ENCODE results near the gene LMCD1. TPM values are rescaled to one million over a fixed set of nuclear protein-coding genes. Genes with fewer than 3 reads are reported as not detected.

Gene LMCD1
- total and polyA plus RNA-seq, 2 donors: 7.8 to 34.7 TPM

DNA sequence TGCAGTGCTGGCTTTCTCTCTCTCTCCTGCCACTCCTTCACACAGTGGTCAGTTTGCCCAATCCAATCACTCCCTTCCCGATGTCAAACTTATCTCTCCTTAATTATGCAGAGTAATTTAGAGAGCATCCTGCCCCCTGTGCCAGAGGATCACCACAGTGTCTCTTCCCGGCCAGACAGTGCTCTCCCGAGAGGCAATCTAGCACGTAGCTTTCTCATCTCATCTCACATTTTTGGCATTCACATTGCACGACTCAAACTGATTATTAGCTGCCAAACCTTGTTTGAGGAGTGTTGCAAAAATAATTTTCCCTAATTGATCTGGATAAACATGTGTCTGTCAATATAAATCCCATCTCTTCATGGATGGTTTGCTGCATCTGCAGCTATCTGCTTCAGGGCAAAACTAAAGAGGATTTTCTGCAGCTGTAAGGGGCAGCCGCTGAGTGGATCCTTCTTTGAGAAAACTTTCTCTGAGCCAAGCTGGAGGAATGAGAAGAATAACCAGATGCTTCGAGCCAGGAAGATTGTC, 105.1 kb downstream of the LMCD1 start:
- WGBS: 92% methylated on average over 7 of the region's 7 CpGs
- H3K4me3 ChIP-seq (ENCODE audit: low read length in 2 of 2): no peak overlapping the region
- H3K27ac ChIP-seq (ENCODE audit: low read depth in 1 of 2, low read length in 1 of 2): no peak overlapping the region
- H3K9me3 ChIP-seq (ENCODE audit: control insufficient read depth in 2 of 2, insufficient read depth in 1 of 2, low read length in 1 of 2): no peaks in the 10 kb centered on the region
- DNase-seq (ENCODE audit: low read depth in 6 of 9, low spot score in 9 of 9): no peak
- no peaks in the 10 kb centered on the region for H3K27me3 ChIP-seq (ENCODE audit: control insufficient read depth in 2 of 2, insufficient read depth in 1 of 2, low read length in 1 of 2)
- H3K4me1 ChIP-seq (ENCODE audit: control insufficient read depth in 2 of 2, insufficient read depth in 2 of 2, low read length in 2 of 2): peaks cover 0 to 3% of the 10 kb centered on the region in 2 donors
- no peaks in the 10 kb centered on the region for H3K36me3 ChIP-seq (ENCODE audit: control insufficient read depth in 2 of 2, insufficient read depth in 2 of 2, low read length in 1 of 2)

DNA sequence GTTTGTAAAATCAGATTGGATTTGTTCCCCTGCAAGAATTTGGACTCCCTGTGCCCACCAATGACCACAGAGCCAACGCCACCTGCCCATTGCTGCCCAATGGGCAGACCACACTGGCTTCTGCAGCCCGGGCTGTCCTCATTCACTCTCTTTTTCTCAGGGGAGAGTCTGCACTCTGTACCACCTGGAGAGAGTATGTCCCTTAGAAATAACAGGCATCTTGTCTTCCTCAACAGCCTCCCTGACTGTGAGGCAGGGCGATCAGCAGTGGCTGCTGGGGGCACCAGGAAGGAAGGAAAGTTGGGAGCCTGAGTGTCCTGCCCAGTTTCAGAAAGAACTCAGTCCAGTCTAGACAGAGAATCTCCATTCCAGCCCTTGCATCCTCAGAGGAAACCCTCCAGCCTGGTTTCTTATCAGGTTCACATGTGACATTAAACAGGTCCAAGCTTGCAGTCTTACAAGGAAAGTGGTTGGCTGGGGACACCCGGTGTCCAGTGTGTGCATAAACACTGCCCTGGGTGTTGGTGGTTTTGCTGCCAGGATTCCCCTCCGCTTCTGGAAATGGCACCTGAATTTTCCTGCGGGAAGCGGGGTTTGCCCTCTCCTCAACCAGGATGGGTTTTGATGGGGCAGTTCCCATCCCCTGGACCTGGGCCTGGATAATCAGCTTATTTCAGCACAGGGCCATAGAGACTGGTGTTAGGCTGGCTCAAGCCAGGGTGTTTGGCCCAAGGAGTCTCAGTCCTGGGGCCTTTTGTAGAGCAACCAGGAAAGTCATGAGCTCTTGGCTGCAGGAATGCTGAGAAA, 105.8 kb downstream of the LMCD1 start:
- DNase-seq (ENCODE audit: low read depth in 6 of 9, low spot score in 9 of 9): peak in 1 of 9 donors; percentile 20

DNA sequence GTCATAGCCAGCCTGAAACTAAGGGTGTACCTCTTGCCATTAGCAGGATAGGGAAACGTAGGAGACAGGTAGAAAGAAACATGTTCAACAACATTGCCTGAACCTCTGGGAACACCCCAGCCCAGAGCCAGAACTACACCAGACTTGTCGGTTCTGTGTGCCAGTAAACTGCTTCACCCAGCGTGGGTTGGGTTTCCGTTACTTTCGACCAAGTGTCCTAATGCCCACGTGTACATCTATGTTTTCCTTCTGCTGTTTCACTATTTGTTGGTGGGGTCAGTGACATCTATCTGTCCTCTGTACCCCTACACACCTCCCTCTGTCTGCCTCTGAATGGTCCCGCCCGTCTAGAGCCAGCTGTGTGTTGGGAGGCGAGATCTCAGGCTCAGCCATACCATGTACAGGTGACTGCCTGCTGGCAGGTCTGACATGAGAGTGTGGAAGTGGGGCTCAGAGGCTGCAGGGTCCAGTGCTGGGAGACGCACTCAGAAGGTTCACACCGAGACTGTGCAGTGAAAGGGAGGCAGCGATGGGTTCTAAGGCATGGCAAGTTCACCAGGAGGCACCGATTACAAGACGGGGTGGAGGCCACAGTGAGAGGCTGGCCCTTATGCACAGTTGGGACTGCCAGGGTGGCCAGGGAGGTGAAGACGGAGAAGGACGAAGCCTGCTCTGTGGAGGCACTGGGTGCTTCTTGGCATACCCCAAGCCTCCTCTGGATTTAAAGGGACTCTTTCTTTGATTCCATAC, 106.6 kb downstream of the LMCD1 start:
- no peaks in the 10 kb centered on the region for H3K36me3 ChIP-seq (ENCODE audit: control insufficient read depth in 2 of 2, insufficient read depth in 2 of 2, low read length in 1 of 2)
- WGBS: 94% methylated on average over 16 of the region's 16 CpGs
- no peak overlapping the region for H3K4me3 ChIP-seq (ENCODE audit: low read length in 2 of 2)
- H3K9me3 ChIP-seq (ENCODE audit: control insufficient read depth in 2 of 2, insufficient read depth in 1 of 2, low read length in 1 of 2): no peaks in the 10 kb centered on the region
- no peak for DNase-seq (ENCODE audit: low read depth in 6 of 9, low spot score in 9 of 9)
- H3K27ac ChIP-seq (ENCODE audit: low read depth in 1 of 2, low read length in 1 of 2): no peak overlapping the region
- H3K4me1 ChIP-seq (ENCODE audit: control insufficient read depth in 2 of 2, insufficient read depth in 2 of 2, low read length in 2 of 2): peaks cover 0 to 3% of the 10 kb centered on the region in 2 donors
- H3K27me3 ChIP-seq (ENCODE audit: control insufficient read depth in 2 of 2, insufficient read depth in 1 of 2, low read length in 1 of 2): no peaks in the 10 kb centered on the region

More for the DNA sequence above, 105.8 kb downstream of the LMCD1 start:
- Histone ChIP-seq H3K4me3 (ENCODE audit: low read length in 2 of 2) (no peak overlapping the region), H3K27me3 (ENCODE audit: control insufficient read depth in 2 of 2, insufficient read depth in 1 of 2, low read length in 1 of 2) (no peaks in the 10 kb centered on the region), H3K9me3 (ENCODE audit: control insufficient read depth in 2 of 2, insufficient read depth in 1 of 2, low read length in 1 of 2) (no peaks in the 10 kb centered on the region), H3K4me1 (ENCODE audit: control insufficient read depth in 2 of 2, insufficient read depth in 2 of 2, low read length in 2 of 2) (peaks cover 0 to 3% of the 10 kb centered on the region in 2 donors), H3K36me3 (ENCODE audit: control insufficient read depth in 2 of 2, insufficient read depth in 2 of 2, low read length in 1 of 2) (no peaks in the 10 kb centered on the region), H3K27ac (ENCODE audit: low read depth in 1 of 2, low read length in 1 of 2) (no peak overlapping the region)
- WGBS: 87% methylated on average over 7 of the region's 7 CpGs

DNA sequence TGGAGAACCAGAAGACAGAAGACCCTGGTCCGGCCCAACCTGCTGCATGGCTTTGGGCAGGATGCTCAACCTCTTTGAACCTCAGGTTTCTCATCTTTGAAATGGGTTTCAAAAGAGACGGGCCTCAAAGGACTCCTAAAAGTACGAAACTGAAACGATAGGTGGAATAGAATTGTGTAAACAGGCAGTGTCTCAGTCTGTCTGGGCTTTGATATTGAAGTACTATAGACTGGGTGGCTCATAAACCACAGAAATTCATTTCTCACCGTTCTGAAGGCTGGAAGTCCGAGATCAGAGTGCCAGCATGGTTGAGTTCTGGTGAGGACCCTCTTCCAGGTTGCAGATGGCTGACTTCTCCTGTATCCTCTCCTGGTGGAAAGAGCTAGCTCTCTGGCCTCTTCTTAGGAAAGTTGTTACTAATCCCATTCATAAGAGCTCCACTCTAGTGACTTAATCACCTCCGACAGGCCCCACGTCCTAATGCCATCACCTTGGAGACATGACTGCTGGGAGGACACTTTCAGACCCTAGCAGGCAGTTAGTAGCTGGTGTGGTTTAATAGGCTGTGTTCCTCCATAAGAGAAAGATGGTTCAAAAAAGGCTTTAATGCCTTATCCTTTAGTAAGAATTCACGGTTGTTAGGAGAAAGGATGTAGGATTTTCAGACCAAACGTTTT, 107.3 kb downstream of the LMCD1 start:
- DNase-seq (ENCODE audit: low read depth in 6 of 9, low spot score in 9 of 9): no peak
- no peaks in the 10 kb centered on the region for H3K9me3 ChIP-seq (ENCODE audit: control insufficient read depth in 2 of 2, insufficient read depth in 1 of 2, low read length in 1 of 2)
- H3K27ac ChIP-seq (ENCODE audit: low read depth in 1 of 2, low read length in 1 of 2): no peak overlapping the region
- WGBS: 81% methylated on average over 10 of the region's 10 CpGs
- H3K27me3 ChIP-seq (ENCODE audit: control insufficient read depth in 2 of 2, insufficient read depth in 1 of 2, low read length in 1 of 2): no peaks in the 10 kb centered on the region
- H3K4me1 ChIP-seq (ENCODE audit: control insufficient read depth in 2 of 2, insufficient read depth in 2 of 2, low read length in 2 of 2): peaks cover 0 to 3% of the 10 kb centered on the region in 2 donors
- no peaks in the 10 kb centered on the region for H3K36me3 ChIP-seq (ENCODE audit: control insufficient read depth in 2 of 2, insufficient read depth in 2 of 2, low read length in 1 of 2)
- no peak overlapping the region for H3K4me3 ChIP-seq (ENCODE audit: low read length in 2 of 2)

DNA sequence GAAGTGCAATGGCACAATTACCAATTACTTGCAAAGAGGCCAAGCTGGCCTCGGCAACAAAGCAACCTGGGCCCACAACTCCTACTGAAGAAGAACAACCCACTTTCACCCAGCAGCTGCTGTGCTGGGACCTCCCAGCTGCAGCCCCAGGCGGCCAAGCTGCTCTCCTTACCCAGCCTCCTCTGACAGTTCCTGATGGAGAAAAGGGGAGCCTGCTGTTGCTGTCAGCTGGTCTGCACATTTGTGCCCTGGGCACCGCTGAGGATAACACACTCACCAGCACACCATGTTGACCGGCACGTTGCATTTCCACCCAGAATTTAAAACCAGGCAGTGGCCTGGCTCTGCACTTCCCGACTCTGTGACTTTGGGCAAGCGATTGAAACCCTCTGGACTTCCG, 109.3 kb downstream of the LMCD1 start:
- 96% methylated on average over 8 of the region's 8 CpGs for WGBS

DNA sequence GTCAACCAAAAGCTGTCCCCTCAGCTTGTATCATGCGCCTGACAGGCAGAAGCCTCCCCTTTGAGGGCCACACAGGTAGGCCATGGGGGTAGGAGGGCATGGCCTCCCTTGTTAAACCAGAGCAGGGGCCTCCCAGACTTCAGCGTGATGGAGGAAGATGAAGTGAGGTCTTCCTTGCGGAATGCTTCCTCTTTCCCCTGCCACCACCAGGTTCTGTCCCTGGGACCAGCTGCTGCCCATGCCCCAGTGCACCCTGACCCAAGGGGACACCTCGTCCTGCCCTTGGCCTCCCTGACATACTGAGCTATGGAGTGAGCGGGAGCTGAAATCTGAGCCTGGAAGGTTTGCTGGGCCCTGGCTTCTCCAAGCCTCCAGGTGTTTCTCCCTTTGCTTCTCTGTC, 116.3 kb downstream of the LMCD1 start:
- Histone ChIP-seq H3K36me3 (ENCODE audit: control insufficient read depth in 2 of 2, insufficient read depth in 2 of 2, low read length in 1 of 2) (no peaks in the 10 kb centered on the region), H3K4me3 (ENCODE audit: low read length in 2 of 2) (no peak overlapping the region), H3K9me3 (ENCODE audit: control insufficient read depth in 2 of 2, insufficient read depth in 1 of 2, low read length in 1 of 2) (peaks cover 0 to 11% of the 10 kb centered on the region in 2 donors), H3K27ac (ENCODE audit: low read depth in 1 of 2, low read length in 1 of 2) (no peak overlapping the region), H3K27me3 (ENCODE audit: control insufficient read depth in 2 of 2, insufficient read depth in 1 of 2, low read length in 1 of 2) (no peaks in the 10 kb centered on the region), H3K4me1 (ENCODE audit: control insufficient read depth in 2 of 2, insufficient read depth in 2 of 2, low read length in 2 of 2) (no peaks in the 10 kb centered on the region)
- 95% methylated on average over 5 of the region's 5 CpGs for WGBS
- no peak for DNase-seq (ENCODE audit: low read depth in 6 of 9, low spot score in 9 of 9)

More for the DNA sequence above, 109.3 kb downstream of the LMCD1 start:
- Histone ChIP-seq H3K4me3 (ENCODE audit: low read length in 2 of 2) (no peak overlapping the region), H3K27ac (ENCODE audit: low read depth in 1 of 2, low read length in 1 of 2) (no peak overlapping the region), H3K36me3 (ENCODE audit: control insufficient read depth in 2 of 2, insufficient read depth in 2 of 2, low read length in 1 of 2) (no peaks in the 10 kb centered on the region), H3K27me3 (ENCODE audit: control insufficient read depth in 2 of 2, insufficient read depth in 1 of 2, low read length in 1 of 2) (no peaks in the 10 kb centered on the region), H3K9me3 (ENCODE audit: control insufficient read depth in 2 of 2, insufficient read depth in 1 of 2, low read length in 1 of 2) (no peaks in the 10 kb centered on the region), H3K4me1 (ENCODE audit: control insufficient read depth in 2 of 2, insufficient read depth in 2 of 2, low read length in 2 of 2) (peaks cover 0 to 3% of the 10 kb centered on the region in 2 donors)
- no peak for DNase-seq (ENCODE audit: low read depth in 6 of 9, low spot score in 9 of 9)

DNA sequence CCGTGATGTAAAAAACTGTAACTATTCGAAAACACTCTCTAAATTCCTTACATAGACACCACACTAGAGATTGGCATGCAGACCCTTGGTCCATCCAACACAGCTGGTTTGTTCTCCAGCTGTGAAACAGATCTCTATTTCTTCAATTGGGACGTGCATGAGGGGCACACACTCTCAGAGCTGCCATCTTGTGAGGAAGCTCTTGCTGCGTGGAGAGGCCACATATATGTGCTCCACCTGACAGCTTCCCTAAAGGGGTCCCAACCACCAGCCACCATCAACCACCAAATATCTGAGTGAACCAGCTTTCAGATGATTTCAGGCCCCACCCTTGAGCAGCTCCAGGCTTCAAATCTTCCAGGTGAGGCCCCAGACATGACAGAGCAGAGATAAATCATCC, 117.3 kb downstream of the LMCD1 start:
- no peak for DNase-seq (ENCODE audit: low read depth in 6 of 9, low spot score in 9 of 9)
- 94% methylated on average over 4 of the region's 4 CpGs for WGBS
- Histone ChIP-seq H3K36me3 (ENCODE audit: control insufficient read depth in 2 of 2, insufficient read depth in 2 of 2, low read length in 1 of 2) (no peaks in the 10 kb centered on the region), H3K27me3 (ENCODE audit: control insufficient read depth in 2 of 2, insufficient read depth in 1 of 2, low read length in 1 of 2) (peaks cover 0 to 4% of the 10 kb centered on the region in 2 donors), H3K9me3 (ENCODE audit: control insufficient read depth in 2 of 2, insufficient read depth in 1 of 2, low read length in 1 of 2) (peaks cover 0 to 11% of the 10 kb centered on the region in 2 donors), H3K4me1 (ENCODE audit: control insufficient read depth in 2 of 2, insufficient read depth in 2 of 2, low read length in 2 of 2) (no peaks in the 10 kb centered on the region), H3K4me3 (ENCODE audit: low read length in 2 of 2) (no peak overlapping the region), H3K27ac (ENCODE audit: low read depth in 1 of 2, low read length in 1 of 2) (no peak overlapping the region)

DNA sequence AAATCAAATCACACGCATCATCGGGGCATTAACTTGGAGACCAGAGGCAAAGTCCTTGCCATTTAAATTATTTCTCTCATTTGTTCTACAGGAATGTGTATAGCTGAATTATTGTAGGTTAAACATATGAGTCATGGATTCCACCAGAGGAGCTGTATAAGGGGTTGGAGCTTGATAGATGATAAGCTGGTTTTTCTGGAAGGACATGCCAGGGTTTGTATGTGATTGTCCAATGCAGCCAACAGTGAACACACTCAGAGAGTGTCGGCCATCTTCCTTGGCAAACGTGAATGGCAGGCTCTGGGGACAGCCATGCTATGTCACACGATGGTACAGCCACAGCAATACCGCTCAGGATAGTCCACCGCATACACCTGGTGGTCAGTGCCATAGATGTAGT, 117.9 kb downstream of the LMCD1 start:
- Histone ChIP-seq H3K4me3 (ENCODE audit: low read length in 2 of 2) (no peak overlapping the region), H3K9me3 (ENCODE audit: control insufficient read depth in 2 of 2, insufficient read depth in 1 of 2, low read length in 1 of 2) (peaks cover 0 to 11% of the 10 kb centered on the region in 2 donors), H3K27ac (ENCODE audit: low read depth in 1 of 2, low read length in 1 of 2) (no peak overlapping the region), H3K36me3 (ENCODE audit: control insufficient read depth in 2 of 2, insufficient read depth in 2 of 2, low read length in 1 of 2) (no peaks in the 10 kb centered on the region), H3K4me1 (ENCODE audit: control insufficient read depth in 2 of 2, insufficient read depth in 2 of 2, low read length in 2 of 2) (no peaks in the 10 kb centered on the region), H3K27me3 (ENCODE audit: control insufficient read depth in 2 of 2, insufficient read depth in 1 of 2, low read length in 1 of 2) (peaks cover 0 to 4% of the 10 kb centered on the region in 2 donors)
- 99% methylated on average over 7 of the region's 7 CpGs for WGBS
- DNase-seq (ENCODE audit: low read depth in 6 of 9, low spot score in 9 of 9): no peak

Measured in thymus (tissue), 11 donors.